OCI-LY7 (cell line): ENCODE measurements around the gene CXCR4. TPM values are rescaled to one million over a fixed set of nuclear protein-coding genes. Genes with fewer than 3 reads are reported as not detected.
"Not testable (repeated sequence)": the region's sequence is repeated elsewhere in the genome, so short reads cannot be mapped to it uniquely, and the experiment has no call there.

Source experiments
- BruUV-seq: library from RNA; stranded (reverse); fragments of 400-500 nt; replicated peaks from 2 replicates; lab custom pipeline; 2021; lab: Mats Ljungman, UMichigan
- CTCF ChIA-PET: fragments of 300-600 bp; sonication (Branson Sonifier 250); formaldehyde crosslinking; loops from one replicate; lab custom pipeline; 2022; ENCODE audit warnings: antibody characterized with exemption; ENCODE audit not compliant: unreplicated experiment; lab: Charles Lee
- POLR2A ChIA-PET: fragments of 300-600 bp; sonication (Branson Sonifier 250); formaldehyde crosslinking; loops from one replicate; lab custom pipeline; 2022; ENCODE audit warnings: antibody characterized with exemption; lab: Charles Lee
- DNase-seq: peaks from one replicate; pipeline ENCODE4 v3.0.0-alpha.2; 2015; ENCODE audit warnings: low spot score
- H2AFZ ChIP-seq: fragments of 200-600 bp; sonication (generic), shearing (Covaris generic); 2 replicates; pipeline ENCODE4 v1.6.1; 2014; ENCODE audit warnings: mild to moderate bottlenecking, antibody characterized with exemption, low read length, moderate library complexity
- H3K27ac ChIP-seq: fragments of 200-600 bp; sonication (generic); 2 replicates; pipeline ENCODE4 v1.5.1; 2014; ENCODE audit warnings: mixed run types, low read depth, mild to moderate bottlenecking, moderate library complexity, low read length, inconsistent platforms; ENCODE audit not compliant: poor library complexity, severe bottlenecking
- H3K36me3 ChIP-seq: fragments of 200-600 bp; sonication (generic); 2 replicates; pipeline ENCODE4 v1.6.1; 2014; ENCODE audit warnings: mild to moderate bottlenecking, antibody characterized with exemption, low read length, moderate library complexity, mixed read lengths; ENCODE audit not compliant: insufficient read depth
- H3K4me1 ChIP-seq: fragments of 200-600 bp; sonication (generic); 2 replicates; pipeline ENCODE4 v1.5.1; 2014; ENCODE audit warnings: mild to moderate bottlenecking, low read length; ENCODE audit not compliant: insufficient read depth, poor library complexity, severe bottlenecking
- H3K4me2 ChIP-seq: fragments of 200-600 bp; sonication (generic); 2 replicates; pipeline ENCODE4 v1.6.1; 2014; ENCODE audit warnings: mild to moderate bottlenecking, low read length
- H3K4me3 ChIP-seq: fragments of 200-600 bp; sonication (generic); 2 replicates; pipeline ENCODE4 v1.5.1; 2014; ENCODE audit warnings: mild to moderate bottlenecking, low read depth, low read length; ENCODE audit not compliant: poor library complexity, severe bottlenecking
- H3K79me2 ChIP-seq: fragments of 200-600 bp; sonication (generic); 2 replicates; pipeline ENCODE4 v1.6.1; 2016; ENCODE audit warnings: low read depth, mild to moderate bottlenecking, low read length, moderate library complexity, mixed read lengths; ENCODE audit not compliant: insufficient read depth
- H3K9me2 ChIP-seq: fragments of 200-600 bp; sonication (generic); 2 replicates; pipeline ENCODE4 v1.6.1; 2016; ENCODE audit warnings: mild to moderate bottlenecking, low read length, mixed read lengths; ENCODE audit not compliant: insufficient read depth
- H3K9me3 ChIP-seq: fragments of 200-600 bp; sonication (generic); 2 replicates; pipeline ENCODE4 v1.6.1; 2014; ENCODE audit warnings: mild to moderate bottlenecking, mixed run types, low read length, mixed read lengths
- H4K20me1 ChIP-seq: fragments of 200-600 bp; sonication (generic); 2 replicates; pipeline ENCODE4 v1.6.1; 2014; ENCODE audit warnings: mild to moderate bottlenecking, antibody characterized with exemption, low read length, moderate library complexity, mixed read lengths; ENCODE audit not compliant: insufficient read depth
- EZH2phosphoT487 ChIP-seq: fragments of 200-600 bp; sonication (generic); IDR thresholded peaks from 2 replicates; pipeline ENCODE4 v1.6.1; 2018; ENCODE audit warnings: low read depth, borderline replicate concordance, mild to moderate bottlenecking, mixed run types, antibody characterized with exemption, low read length, moderate library complexity, mixed read lengths
- intact Hi-C: fragments of 100-400 bp; cut with micrococcal nuclease; formaldehyde crosslinking; loops from one replicate; pipeline ENCODE4 v1.10.0; 2022; ENCODE audit not compliant: unreplicated experiment
- total RNA-seq, 2 experiments: library from RNA; depleted of rRNA in 1 of 2; stranded (reverse); fragments of >200 nt in 1 of 2; shearing (Covaris generic) in 1 of 2; gene quantifications; 2 replicates each; pipeline ENCODE4 v1.2.3, GENCODE V29; 2014 to 2022
- TF ChIP-seq, protein P1 (sequence below): fragments of 200-600 bp; sonication (generic); conservative IDR thresholded peaks from 2 replicates; pipeline ENCODE4 v1.5.1; 2014; ENCODE audit warnings: mild to moderate bottlenecking, antibody characterized with exemption, low read length, moderate library complexity, mixed read lengths

The CXCR4 gene
- total RNA-seq, 2 experiments from 2014 or later: 243 to 432 TPM

DNA sequence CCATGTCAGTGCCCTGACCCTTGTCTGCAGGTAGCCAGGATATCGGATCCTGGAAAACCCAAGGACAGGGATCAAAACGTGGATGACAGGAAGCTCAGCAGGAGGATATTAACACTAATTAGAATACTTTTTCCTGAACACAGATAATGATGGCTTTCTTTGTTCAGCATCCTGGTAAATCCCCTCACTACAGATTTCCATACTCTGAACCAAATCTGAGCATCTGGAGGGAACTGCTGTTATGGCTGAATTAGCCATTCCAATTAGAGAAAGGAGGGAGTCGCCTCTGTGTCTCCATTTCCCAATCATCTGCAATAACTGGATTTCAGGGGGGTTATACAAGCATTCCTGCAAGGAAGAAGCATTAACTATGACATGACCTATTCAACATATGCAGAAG, 24.4 kb downstream of the CXCR4 start:
- intact Hi-C loops: no loop called here

DNA sequence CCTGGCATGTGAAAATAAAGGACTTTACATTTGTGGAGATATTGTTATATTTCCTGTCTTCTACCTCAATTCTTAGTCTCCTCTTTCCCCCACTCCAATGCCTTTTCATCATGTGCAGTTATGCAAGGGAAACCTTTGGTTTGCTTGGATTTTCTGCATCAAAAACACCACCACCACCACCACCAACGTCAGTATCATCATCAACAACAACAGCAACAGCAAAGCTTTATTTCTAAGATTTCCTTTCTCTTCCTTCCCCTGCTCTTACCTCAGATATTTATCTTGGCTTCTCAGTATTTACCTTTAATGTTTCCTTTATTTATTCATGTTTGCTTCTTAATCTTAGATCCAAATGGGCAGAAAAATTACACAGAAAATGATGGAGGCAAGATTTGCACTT, 26.1 kb downstream of the CXCR4 start:
- DNase-seq: no peak
- H3K4me1 ChIP-seq: peaks cover under 1% of the 10 kb centered on the region
- H3K79me2 ChIP-seq: no peaks in the 10 kb centered on the region
- H3K4me2 ChIP-seq: no peak overlapping the region
- H3K4me3 ChIP-seq: no peak overlapping the region
- TF ChIP-seq EZH2phosphoT487: no peak
- TF ChIP-seq, protein P1, sequence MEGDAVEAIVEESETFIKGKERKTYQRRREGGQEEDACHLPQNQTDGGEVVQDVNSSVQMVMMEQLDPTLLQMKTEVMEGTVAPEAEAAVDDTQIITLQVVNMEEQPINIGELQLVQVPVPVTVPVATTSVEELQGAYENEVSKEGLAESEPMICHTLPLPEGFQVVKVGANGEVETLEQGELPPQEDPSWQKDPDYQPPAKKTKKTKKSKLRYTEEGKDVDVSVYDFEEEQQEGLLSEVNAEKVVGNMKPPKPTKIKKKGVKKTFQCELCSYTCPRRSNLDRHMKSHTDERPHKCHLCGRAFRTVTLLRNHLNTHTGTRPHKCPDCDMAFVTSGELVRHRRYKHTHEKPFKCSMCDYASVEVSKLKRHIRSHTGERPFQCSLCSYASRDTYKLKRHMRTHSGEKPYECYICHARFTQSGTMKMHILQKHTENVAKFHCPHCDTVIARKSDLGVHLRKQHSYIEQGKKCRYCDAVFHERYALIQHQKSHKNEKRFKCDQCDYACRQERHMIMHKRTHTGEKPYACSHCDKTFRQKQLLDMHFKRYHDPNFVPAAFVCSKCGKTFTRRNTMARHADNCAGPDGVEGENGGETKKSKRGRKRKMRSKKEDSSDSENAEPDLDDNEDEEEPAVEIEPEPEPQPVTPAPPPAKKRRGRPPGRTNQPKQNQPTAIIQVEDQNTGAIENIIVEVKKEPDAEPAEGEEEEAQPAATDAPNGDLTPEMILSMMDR: no peak
- no peaks in the 10 kb centered on the region for H3K9me2 ChIP-seq
- H3K36me3 ChIP-seq: no peaks in the 10 kb centered on the region
- H3K27ac ChIP-seq: no peak overlapping the region
- POLR2A ChIA-PET: interaction anchor here (0.7 to 4.2 kb wide), 5 partner anchors 10 to 1087 kb away, joined by 3 to 17 read pairs (median 6); no protein-coding TSS in a partner anchor
- CTCF ChIA-PET: no interaction called here
- intact Hi-C loops: no loop called here
- no TSS peak for BruUV-seq
- no peaks in the 10 kb centered on the region for H3K9me3 ChIP-seq
- H4K20me1 ChIP-seq: no peaks in the 10 kb centered on the region
- H2AFZ ChIP-seq: no peak overlapping the region

More for the DNA sequence above, 24.4 kb downstream of the CXCR4 start:
- no TSS peak for BruUV-seq
- Histone ChIP-seq H3K4me3 (no peak overlapping the region), H3K9me2 (no peaks in the 10 kb centered on the region), H3K27ac (no peak overlapping the region), H3K9me3 (no peaks in the 10 kb centered on the region), H3K4me1 (no peaks in the 10 kb centered on the region), H4K20me1 (no peaks in the 10 kb centered on the region), H3K4me2 (no peak overlapping the region), H2AFZ (no peak overlapping the region), H3K79me2 (no peaks in the 10 kb centered on the region), H3K36me3 (no peaks in the 10 kb centered on the region)
- CTCF ChIA-PET: no interaction called here
- no peak for DNase-seq
- POLR2A ChIA-PET: interaction anchor here (1.0 to 4.2 kb wide), 2 partner anchors 12 to 15 kb away, joined by 4 to 17 read pairs; no protein-coding TSS in a partner anchor
- no peak for TF ChIP-seq EZH2phosphoT487
- TF ChIP-seq, protein P1: no peak

- intact Hi-C loops, H3K9me3 ChIP-seq, H3K36me3 ChIP-seq, H3K4me3 ChIP-seq, DNase-seq, H3K4me1 ChIP-seq, H3K9me2 ChIP-seq, H3K79me2 ChIP-seq, H3K27ac ChIP-seq, H2AFZ ChIP-seq, H4K20me1 ChIP-seq, H3K4me2 ChIP-seq, CTCF ChIA-PET, BruUV-seq: not testable (repeated sequence)
- POLR2A ChIA-PET: interaction anchor here (0.6 to 1.1 kb wide), 5 partner anchors 15 to 161 kb away, joined by 3 to 7 read pairs (median 3); no protein-coding TSS in a partner anchor
These were observed 30.0 kb downstream of the CXCR4 start for GRCh38 chr2:136087901-136088460.
